ENCODE results near the gene MUC3A.

The MUC3A gene

DNA sequence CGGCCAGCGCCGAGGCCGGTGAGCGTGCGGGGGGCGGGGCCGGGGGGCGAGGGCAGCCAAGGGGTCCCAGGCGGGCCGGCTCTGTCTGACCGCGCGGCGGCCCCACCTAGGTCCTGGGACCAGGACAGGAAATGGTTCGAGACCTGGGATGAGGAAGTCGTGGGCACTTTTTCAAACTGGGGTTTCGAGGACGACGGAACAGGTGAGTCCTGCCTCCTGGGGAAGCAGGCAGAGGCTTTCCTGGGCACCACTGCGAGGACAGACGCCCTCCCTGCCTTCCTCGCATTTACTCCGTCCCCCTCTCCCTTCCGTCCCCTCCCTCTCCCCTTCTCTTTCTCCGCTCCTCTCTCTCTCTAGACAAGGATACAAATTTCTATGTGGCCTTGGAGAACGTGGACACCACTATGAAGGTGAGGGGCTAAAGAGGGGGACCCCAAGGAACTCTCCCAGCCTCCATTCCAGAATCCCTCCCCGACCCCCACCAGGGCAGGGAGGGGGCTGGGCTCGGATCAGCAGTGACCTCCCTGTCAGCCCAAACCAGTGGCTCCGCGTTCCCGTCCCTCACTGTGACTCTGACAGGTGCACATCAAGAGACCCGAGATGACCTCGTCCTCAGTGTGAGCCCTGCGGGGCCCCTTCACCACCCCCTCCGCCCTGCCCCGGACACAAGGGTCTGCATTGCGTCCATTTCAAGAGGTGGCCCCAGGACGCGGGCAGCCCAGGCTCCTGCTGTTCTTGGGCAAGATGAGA, 17.4 kb downstream of the MUC3A start:
- ChIA-PET CTCF (interaction anchor here (0.7 to 1.1 kb wide), 5 partner anchors 8 to 114 kb away, joined by 3 to 10 read pairs (median 4); no protein-coding TSS in a partner anchor), POLR2A (no interaction called here)
- no peak for DNase-seq (ENCODE audit: extremely low spot score)
- TF ChIP-seq, protein P1, sequence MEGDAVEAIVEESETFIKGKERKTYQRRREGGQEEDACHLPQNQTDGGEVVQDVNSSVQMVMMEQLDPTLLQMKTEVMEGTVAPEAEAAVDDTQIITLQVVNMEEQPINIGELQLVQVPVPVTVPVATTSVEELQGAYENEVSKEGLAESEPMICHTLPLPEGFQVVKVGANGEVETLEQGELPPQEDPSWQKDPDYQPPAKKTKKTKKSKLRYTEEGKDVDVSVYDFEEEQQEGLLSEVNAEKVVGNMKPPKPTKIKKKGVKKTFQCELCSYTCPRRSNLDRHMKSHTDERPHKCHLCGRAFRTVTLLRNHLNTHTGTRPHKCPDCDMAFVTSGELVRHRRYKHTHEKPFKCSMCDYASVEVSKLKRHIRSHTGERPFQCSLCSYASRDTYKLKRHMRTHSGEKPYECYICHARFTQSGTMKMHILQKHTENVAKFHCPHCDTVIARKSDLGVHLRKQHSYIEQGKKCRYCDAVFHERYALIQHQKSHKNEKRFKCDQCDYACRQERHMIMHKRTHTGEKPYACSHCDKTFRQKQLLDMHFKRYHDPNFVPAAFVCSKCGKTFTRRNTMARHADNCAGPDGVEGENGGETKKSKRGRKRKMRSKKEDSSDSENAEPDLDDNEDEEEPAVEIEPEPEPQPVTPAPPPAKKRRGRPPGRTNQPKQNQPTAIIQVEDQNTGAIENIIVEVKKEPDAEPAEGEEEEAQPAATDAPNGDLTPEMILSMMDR (IDR thresholded peaks at IDR 0.05; ENCODE audit: control extremely low read depth, extremely low read depth, low read depth, missing control alignments): no peak

DNA sequence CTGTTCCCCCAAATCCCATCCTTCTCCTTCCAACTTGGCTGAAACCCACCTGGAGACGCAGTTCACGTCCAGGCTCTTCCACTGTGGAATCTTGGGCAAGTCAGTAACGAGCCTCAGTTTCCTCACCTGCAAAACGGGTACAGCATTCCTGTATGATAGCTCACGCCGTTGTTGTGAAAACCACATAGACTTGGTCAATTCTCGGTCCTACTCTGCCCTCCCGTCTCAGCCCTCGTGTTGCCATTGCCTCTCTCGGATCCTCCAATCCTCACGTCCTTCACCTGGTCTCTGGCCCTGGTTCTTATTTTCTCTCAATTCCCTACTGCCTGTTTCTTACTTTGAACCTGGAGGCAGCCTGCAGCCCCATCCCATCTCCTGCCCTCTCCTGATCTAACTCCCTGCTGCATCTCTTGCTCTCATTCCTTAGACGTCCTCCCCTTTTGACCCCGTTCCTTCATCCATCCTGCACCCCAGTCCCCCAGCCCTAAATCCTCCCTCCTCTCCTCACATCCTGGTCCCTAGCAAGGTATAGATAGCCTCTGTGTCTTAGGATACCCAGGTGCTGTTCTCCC, 18.0 kb downstream of the MUC3A start:
- POLR2A ChIA-PET: no interaction called here
- CTCF ChIA-PET: no interaction called here
- no peak for DNase-seq (ENCODE audit: extremely low spot score)
- TF ChIP-seq, protein P1 (IDR thresholded peaks at IDR 0.05; ENCODE audit: control extremely low read depth, extremely low read depth, low read depth, missing control alignments): no peak

DNA sequence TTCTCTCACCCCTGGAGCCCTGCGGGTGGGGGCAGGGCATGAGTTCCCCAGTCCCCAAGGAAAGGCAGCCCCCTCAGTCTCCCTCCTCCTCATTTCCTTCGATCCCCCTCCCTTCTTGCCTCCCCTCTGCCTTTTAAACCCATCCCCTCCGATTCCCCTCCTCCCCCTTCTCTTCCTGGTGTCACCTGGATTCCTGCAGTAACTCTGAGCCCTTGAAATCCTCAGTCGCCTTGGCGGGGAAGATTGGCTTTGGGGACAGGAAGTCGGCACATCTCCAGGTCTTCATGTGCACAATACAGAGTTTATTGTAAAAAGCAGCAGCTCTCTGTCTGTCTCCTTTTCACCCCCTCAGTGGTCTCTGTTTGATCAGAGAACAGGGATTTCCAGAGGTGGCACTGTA, 18.7 kb downstream of the MUC3A start:
- CTCF ChIA-PET: no interaction called here

DNA sequence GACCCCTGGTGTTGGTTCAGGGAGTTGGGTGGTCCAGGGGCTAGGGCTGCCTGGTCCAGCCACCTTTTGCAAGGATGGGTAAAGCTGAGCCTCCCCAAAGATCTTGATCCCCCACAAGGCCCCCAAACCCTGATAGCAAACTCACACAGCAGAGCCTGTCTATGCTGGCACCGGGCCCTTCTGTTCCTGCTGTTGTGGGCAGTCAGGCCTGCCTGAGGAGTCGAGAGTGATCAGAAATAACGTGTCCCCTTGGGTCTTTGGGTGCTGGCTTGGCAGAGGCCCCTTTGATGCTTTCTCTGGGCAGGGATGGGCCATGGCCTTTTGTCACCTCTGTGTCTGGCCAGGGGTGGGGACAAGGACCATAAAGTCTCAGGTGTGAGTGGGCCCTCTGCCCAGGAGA, 19.3 kb downstream of the MUC3A start:
- no peak for DNase-seq (ENCODE audit: extremely low spot score)
- TF ChIP-seq, protein P1 (IDR thresholded peaks at IDR 0.05; ENCODE audit: control extremely low read depth, extremely low read depth, low read depth, missing control alignments): no peak
- ChIA-PET POLR2A (no interaction called here), CTCF (interaction anchor here (1.0 kb wide), 1 partner anchor 90 kb away, joined by 4 read pairs; no protein-coding TSS in a partner anchor)

More for the DNA sequence above, 18.7 kb downstream of the MUC3A start:
- DNase-seq (ENCODE audit: extremely low spot score): no peak
- TF ChIP-seq, protein P1 (IDR thresholded peaks at IDR 0.05; ENCODE audit: control extremely low read depth, extremely low read depth, low read depth, missing control alignments): no peak
- POLR2A ChIA-PET: no interaction called here

DNA sequence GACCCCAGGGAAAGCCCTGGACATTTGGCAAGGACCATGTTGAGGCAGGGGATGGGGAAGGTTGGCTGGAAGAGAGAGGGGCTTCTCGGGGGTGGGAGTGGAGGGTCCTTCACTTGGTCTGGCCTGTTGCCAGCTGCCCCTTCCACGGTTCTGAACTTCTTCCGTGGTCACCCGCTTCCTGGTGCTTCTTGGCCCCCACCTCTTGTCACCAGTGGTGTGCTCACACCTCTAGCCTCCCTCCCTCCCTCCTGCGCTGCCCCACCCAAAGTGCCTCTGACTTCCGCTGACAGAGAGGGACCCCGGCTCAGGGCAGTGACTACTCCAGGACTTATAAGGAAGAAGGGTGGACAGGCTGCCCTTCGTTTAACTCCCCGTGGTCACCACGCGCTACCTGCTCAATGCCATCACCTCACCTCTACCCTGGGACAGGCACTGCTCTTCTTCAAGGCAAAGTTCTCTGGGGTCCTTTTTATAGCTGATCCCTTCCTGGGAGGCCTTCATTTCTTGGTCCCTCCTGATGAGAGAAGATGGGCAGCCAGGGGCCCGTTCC, 19.8 kb downstream of the MUC3A start, which contains the start of gene MUC12:
Gene MUC12, plus strand, starts transcription at position 500 of the 550 bp plus-strand sequence. CDS start 58 bp downstream, outside the sequence.
- TF ChIP-seq, protein P1 (IDR thresholded peaks at IDR 0.05; ENCODE audit: control extremely low read depth, extremely low read depth, low read depth, missing control alignments): no peak
- CTCF ChIA-PET: interaction anchor here (1.0 to 1.4 kb wide), 3 partner anchors 8 to 89 kb away, joined by 3 to 4 read pairs (median 3); no protein-coding TSS in a partner anchor
- POLR2A ChIA-PET: no interaction called here
- DNase-seq (ENCODE audit: extremely low spot score): no peak

DNA sequence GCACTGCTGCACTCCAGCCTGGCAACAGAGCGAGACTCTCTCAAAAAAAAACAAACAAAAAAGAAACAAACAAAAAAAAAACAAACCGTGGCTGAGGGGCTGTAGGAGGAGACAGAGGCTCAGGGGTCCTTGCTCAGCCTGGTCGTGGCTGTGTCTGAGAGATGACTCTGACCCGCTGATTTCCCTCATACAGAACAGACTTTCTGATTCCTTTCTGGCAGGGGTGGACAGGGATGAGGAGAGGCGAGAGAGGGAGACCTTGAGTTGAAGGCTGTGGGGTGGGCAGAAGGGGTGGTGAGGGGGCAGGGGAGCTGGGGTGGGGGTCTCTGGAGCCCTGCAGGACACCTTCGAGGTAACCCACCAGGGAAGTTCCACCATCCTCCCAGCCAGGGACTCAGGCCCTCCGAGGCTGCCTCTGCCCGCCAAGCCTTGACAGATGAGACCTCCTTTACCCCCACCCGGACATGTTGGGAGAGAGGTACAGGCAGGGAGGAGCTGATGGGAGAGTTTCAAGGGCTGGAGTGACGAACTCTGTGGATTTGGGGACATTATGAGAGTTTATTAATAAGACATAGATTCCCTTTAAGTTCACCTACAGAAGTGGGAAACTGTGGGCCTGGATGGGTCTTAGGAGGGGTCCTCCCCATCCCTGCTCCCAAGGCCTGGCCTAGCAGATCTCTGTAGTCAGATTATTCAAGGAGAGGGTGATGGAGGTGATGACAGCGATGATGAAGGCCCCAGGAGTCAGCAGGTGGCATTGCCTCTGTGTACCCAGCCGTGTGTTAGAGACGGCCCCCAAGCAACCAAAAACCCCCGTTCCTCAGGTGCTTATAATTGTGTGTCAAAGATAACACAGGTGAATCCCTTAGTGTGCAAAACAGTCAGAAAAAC, 22.0 kb downstream of the MUC3A start:
- no peak for DNase-seq (ENCODE audit: extremely low spot score)
- CTCF ChIA-PET: interaction anchor here (2.8 kb wide), 1 partner anchor 87 kb away, joined by 8 read pairs; no protein-coding TSS in a partner anchor
- TF ChIP-seq, protein P1 (IDR thresholded peaks at IDR 0.05; ENCODE audit: control extremely low read depth, extremely low read depth, low read depth, missing control alignments): no peak
- POLR2A ChIA-PET: no interaction called here

Data from GM10248 (cell line).